Stomach (tissue), 4 donors: ENCODE measurements around the gene ZFX.

Experiments used
- POLR2A ChIP-seq, 4 donors: fragments of 450-650 bp; IDR thresholded peaks; one replicate each; pipeline ENCODE4 v1.6.1; 2016; ENCODE audit warnings: antibody characterized with exemption in 4 of 4, control low read depth in 2 of 4, mild to moderate bottlenecking in 1 of 4, moderate library complexity in 1 of 4
- TF ChIP-seq, protein P1 (sequence below), 7 experiments: fragments of 450-650 bp in 4 of 7; fragments of 200-600 bp in 3 of 7; sonication (generic) in 3 of 7; IDR thresholded peaks; one replicate each; pipeline ENCODE4 v1.5.1; 2016 to 2019; ENCODE audit warnings: antibody characterized with exemption in 7 of 7, control low read depth in 2 of 7, mild to moderate bottlenecking in 1 of 7

DNA sequence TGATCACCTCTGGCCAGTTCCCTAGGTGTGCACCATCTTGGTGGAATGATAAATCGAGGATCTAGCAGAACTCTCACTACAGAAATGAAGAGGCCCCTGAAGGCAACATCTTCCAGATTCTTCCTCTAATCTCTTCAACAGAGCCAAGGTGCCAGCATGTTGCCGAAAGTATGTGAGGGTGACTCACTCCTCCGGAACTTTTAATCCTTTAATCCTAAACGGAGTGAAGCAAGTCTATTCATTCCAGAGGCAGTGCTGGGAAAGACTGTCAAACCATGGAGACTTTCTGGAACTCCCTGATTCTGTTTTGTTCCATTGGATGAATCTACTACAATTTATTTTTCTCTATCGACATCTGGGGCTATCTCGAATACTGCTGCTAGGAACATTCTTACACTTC, 95.7 kb downstream of the ZFX start:
- no peak for TF ChIP-seq POLR2A (IDR thresholded peaks at IDR 0.05)
- TF ChIP-seq, protein P1, sequence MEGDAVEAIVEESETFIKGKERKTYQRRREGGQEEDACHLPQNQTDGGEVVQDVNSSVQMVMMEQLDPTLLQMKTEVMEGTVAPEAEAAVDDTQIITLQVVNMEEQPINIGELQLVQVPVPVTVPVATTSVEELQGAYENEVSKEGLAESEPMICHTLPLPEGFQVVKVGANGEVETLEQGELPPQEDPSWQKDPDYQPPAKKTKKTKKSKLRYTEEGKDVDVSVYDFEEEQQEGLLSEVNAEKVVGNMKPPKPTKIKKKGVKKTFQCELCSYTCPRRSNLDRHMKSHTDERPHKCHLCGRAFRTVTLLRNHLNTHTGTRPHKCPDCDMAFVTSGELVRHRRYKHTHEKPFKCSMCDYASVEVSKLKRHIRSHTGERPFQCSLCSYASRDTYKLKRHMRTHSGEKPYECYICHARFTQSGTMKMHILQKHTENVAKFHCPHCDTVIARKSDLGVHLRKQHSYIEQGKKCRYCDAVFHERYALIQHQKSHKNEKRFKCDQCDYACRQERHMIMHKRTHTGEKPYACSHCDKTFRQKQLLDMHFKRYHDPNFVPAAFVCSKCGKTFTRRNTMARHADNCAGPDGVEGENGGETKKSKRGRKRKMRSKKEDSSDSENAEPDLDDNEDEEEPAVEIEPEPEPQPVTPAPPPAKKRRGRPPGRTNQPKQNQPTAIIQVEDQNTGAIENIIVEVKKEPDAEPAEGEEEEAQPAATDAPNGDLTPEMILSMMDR (IDR thresholded peaks at IDR 0.05): no peak
